Measurements from ENCODE around the gene SELENOT. TPM values are rescaled to one million over a fixed set of nuclear protein-coding genes. Genes with fewer than 3 reads are reported as not detected.

Gene SELENOT
- total RNA-seq = 70.3 TPM
- long read RNA-seq, transcript SELENOT-202 (6 exons, 3,469 nt) = major isoform, 119 of 126 reads
- long read RNA-seq, partial matches to known transcripts = 3 of 126 reads
- long read RNA-seq, other reads (novel, unspliced or antisense) = 0 of 126 reads

- Histone ChIP-seq H3K27ac (replicated peaks) (peak within 1 kb of the TSS; percentile 96), H3K36me3 (peaks cover 6% of the 10 kb centered on the region), H3K27me3 (ENCODE audit: low read depth) (no peaks in the 10 kb centered on the region), H3K4me1 (peaks cover 75% of the 10 kb centered on the region), H3K4me3 (peak within 1 kb of the TSS; percentile 89), H3K9me3 (replicated peaks) (no peaks in the 10 kb centered on the region)
- peak; percentile 94 for DNase-seq
- intact Hi-C loops (cut with micrococcal nuclease) = loop anchor here (10.0 kb wide), 1 partner anchor 59 kb away; the partner anchor contains the start of genes EIF2A and SERP1
- peak; percentile 52 for TF ChIP-seq CTCF (IDR thresholded peaks at IDR 0.05; ENCODE audit: borderline replicate concordance)
Observed at GRCh38 chr3:150603153-150603979, at the start of gene SELENOT. Gene SELENOT (plus strand): TSS chr3:150603321. CDS start chr3:150603363, 42 bp downstream.

GRCh38 chr3:150555859-150556436, 47.2 kb upstream of the SELENOT start:
- Histone ChIP-seq H3K27ac (replicated peaks) (no peak overlapping the region), H3K36me3 (peaks cover 40% of the 10 kb centered on the region), H3K27me3 (ENCODE audit: low read depth) (no peaks in the 10 kb centered on the region), H3K9me3 (replicated peaks) (no peaks in the 10 kb centered on the region), H3K4me1 (peaks cover 25% of the 10 kb centered on the region), H3K4me3 (no peak overlapping the region)
- TF ChIP-seq CTCF (IDR thresholded peaks at IDR 0.05; ENCODE audit: borderline replicate concordance) = no peak
- intact Hi-C loops (cut with micrococcal nuclease) = no loop called here
- DNase-seq = no peak

- Histone ChIP-seq H3K36me3 (peaks cover 44% of the 10 kb centered on the region), H3K27me3 (ENCODE audit: low read depth) (no peaks in the 10 kb centered on the region)
- intact Hi-C loops (cut with micrococcal nuclease) = no loop called here
Observed at GRCh38 chr3:150556792-150557191, 46.3 kb upstream of the SELENOT start.

GRCh38 chr3:150557725-150558124, 45.4 kb upstream of the SELENOT start:
- H3K27ac ChIP-seq (replicated peaks) = no peak overlapping the region

More at GRCh38 chr3:150556792-150557191, 46.3 kb upstream of the SELENOT start:
- H3K27ac ChIP-seq (replicated peaks) = no peak overlapping the region
- no peaks in the 10 kb centered on the region for H3K9me3 ChIP-seq (replicated peaks)
- TF ChIP-seq CTCF (IDR thresholded peaks at IDR 0.05; ENCODE audit: borderline replicate concordance) = no peak
- DNase-seq = no peak
- peaks cover 25% of the 10 kb centered on the region for H3K4me1 ChIP-seq
- no peak overlapping the region for H3K4me3 ChIP-seq

More at GRCh38 chr3:150557725-150558124, 45.4 kb upstream of the SELENOT start:
- no peak for DNase-seq
- H3K27me3 ChIP-seq (ENCODE audit: low read depth) = no peaks in the 10 kb centered on the region
- intact Hi-C loops (cut with micrococcal nuclease) = no loop called here
- H3K9me3 ChIP-seq (replicated peaks) = no peaks in the 10 kb centered on the region
- H3K4me1 ChIP-seq = peaks cover 25% of the 10 kb centered on the region
- H3K4me3 ChIP-seq = no peak overlapping the region
- no peak for TF ChIP-seq CTCF (IDR thresholded peaks at IDR 0.05; ENCODE audit: borderline replicate concordance)
- H3K36me3 ChIP-seq = peaks cover 41% of the 10 kb centered on the region
